GM12892 (cell line): ENCODE results near the gene TMC7.

Source experiments
- POLR2A ChIP-seq: IDR thresholded peaks from 2 replicates; pipeline ENCODE4 v1.6.1; 2011; ENCODE audit warnings: low read depth, low read length, control low read depth
- POLR2AphosphoS5 ChIP-seq: IDR thresholded peaks from 2 replicates; pipeline ENCODE4 v1.6.1; 2011; ENCODE audit warnings: low read depth, low read length, control low read depth
- TAF1 ChIP-seq: IDR thresholded peaks from 2 replicates; pipeline ENCODE4 v1.6.1; 2011; ENCODE audit warnings: low read depth, mild to moderate bottlenecking, control low read depth, low read length, borderline replicate concordance

- TF ChIP-seq POLR2A (no peak), POLR2AphosphoS5 (no peak), TAF1 (no peak)
Observed at GRCh38 chr16:18999045-18999393, 15.3 kb downstream of the TMC7 start.
